ENCODE results near the gene ERICH3. TPM values are rescaled to one million over a fixed set of nuclear protein-coding genes. Genes with fewer than 3 reads are reported as not detected.

The ERICH3 gene
- total RNA-seq, 1 donor from 2014 or later = 8.1 TPM

DNA sequence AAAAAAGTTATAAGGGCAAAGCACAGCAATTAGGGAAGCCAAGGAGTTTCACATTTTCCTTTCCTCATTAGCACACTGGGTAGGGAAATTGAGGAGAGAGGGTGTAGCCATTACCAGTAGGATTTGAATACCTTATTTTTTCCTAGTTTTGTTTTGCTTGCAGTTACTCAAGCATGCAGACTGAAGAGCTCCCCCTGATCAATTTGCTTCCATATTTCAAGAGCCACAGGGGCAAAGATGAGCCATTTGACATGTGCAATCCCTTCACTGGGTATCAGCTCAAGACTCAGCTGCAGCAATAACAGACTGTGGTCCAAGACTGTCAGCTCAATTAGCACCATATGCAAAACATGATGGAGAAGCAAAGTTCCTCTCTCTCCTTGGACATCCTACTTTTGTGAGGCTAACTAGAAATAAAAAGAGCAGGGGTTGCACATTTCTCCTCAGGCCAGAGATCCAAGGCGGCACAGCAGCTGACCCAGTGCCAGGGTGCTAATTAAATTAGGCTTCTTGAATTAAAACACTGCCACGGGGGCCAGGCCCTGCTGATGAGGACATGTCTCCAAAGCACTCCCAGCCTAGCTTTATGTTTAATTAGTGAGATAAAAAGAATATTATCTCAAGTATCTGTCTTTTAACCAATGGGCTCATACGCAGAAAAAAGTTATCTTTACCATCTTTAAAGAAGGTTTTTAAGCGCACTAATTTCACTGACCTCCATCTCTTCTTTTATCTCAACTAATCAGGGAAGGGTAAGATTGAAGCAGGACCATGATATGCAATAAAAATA lies 124.4 kb downstream of the ERICH3 start:
- TF ChIP-seq, protein P1, sequence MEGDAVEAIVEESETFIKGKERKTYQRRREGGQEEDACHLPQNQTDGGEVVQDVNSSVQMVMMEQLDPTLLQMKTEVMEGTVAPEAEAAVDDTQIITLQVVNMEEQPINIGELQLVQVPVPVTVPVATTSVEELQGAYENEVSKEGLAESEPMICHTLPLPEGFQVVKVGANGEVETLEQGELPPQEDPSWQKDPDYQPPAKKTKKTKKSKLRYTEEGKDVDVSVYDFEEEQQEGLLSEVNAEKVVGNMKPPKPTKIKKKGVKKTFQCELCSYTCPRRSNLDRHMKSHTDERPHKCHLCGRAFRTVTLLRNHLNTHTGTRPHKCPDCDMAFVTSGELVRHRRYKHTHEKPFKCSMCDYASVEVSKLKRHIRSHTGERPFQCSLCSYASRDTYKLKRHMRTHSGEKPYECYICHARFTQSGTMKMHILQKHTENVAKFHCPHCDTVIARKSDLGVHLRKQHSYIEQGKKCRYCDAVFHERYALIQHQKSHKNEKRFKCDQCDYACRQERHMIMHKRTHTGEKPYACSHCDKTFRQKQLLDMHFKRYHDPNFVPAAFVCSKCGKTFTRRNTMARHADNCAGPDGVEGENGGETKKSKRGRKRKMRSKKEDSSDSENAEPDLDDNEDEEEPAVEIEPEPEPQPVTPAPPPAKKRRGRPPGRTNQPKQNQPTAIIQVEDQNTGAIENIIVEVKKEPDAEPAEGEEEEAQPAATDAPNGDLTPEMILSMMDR (IDR thresholded peaks at IDR 0.05) = no peak
- intact Hi-C loops (cut with DNase I) = no loop called here
- Histone ChIP-seq H3K4me3 (no peak overlapping the region), H3K9me3 (no peaks in the 10 kb centered on the region), H3K27ac (no peak overlapping the region), H3K36me3 (no peaks in the 10 kb centered on the region), H3K27me3 (ENCODE audit: low read depth) (no peaks in the 10 kb centered on the region), H3K4me1 (no peaks in the 10 kb centered on the region)
- ATAC-seq = no peak
- no peak for DNase-seq

GRCh38 chr1:74545821-74546220 lies 127.8 kb downstream of the ERICH3 start:
- Histone ChIP-seq H3K9me3 (no peaks in the 10 kb centered on the region), H3K36me3 (no peaks in the 10 kb centered on the region), H3K4me3 (no peak overlapping the region), H3K4me1 (no peaks in the 10 kb centered on the region), H3K27me3 (ENCODE audit: low read depth) (no peaks in the 10 kb centered on the region), H3K27ac (no peak overlapping the region)
- DNase-seq (no peak), ATAC-seq (no peak)
- TF ChIP-seq, protein P1 (IDR thresholded peaks at IDR 0.05) = no peak
- intact Hi-C loops (cut with DNase I) = no loop called here

- Histone ChIP-seq H3K27me3 (ENCODE audit: low read depth) (no peaks in the 10 kb centered on the region), H3K27ac (no peak overlapping the region), H3K9me3 (no peaks in the 10 kb centered on the region), H3K4me3 (no peak overlapping the region), H3K4me1 (no peaks in the 10 kb centered on the region), H3K36me3 (no peaks in the 10 kb centered on the region)
- intact Hi-C loops (cut with DNase I) = no loop called here
- DNase-seq (no peak), ATAC-seq (no peak)
- TF ChIP-seq, protein P1 (IDR thresholded peaks at IDR 0.05) = no peak
These were observed 139.4 kb downstream of the ERICH3 start for GRCh38 chr1:74534241-74534640.

DNA sequence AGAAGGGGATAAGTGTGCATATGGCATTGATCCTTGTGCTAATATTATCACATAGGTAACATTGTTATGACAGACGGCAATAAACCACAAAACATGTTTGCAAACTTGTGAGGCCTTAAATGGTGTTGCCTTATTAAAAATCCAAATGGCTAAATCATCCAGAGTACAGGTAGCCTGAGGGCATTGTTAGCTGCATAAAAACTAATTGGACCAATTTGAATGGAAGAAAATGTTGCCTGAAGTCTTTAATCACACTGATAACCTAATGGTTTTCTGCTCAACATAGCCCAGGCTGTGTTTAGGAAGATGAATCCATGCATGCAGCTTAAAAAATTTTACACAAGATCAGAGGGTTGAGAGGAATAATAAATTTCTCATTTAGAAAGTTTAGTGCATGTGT lies 141.8 kb downstream of the ERICH3 start:
- intact Hi-C loops (cut with DNase I) = no loop called here
- DNase-seq = no peak
- Histone ChIP-seq H3K27me3 (ENCODE audit: low read depth) (no peaks in the 10 kb centered on the region), H3K36me3 (no peaks in the 10 kb centered on the region), H3K4me1 (no peaks in the 10 kb centered on the region), H3K9me3 (no peaks in the 10 kb centered on the region), H3K4me3 (no peak overlapping the region), H3K27ac (no peak overlapping the region)
- no peak for ATAC-seq
- TF ChIP-seq, protein P1 (IDR thresholded peaks at IDR 0.05) = no peak

DNA sequence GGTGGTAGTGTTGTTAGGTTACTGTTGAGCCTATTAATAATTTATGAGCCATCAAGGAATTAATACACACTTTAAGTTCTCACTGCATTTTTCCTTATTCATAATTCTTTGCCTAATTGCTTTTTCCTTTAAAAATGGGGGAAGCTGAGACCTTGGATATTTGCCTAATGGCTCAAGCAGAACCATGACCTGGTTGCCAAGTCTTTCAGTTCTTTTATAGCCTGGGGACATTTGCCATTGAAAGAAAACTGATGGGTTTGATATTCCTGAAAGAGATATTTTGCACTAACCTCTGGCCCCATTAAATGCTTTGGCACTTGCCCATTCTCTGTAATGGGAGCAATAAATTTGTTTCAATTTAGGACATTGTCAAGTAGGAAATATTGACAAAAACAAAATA lies 142.7 kb downstream of the ERICH3 start:
- Histone ChIP-seq H3K36me3 (no peaks in the 10 kb centered on the region), H3K27ac (no peak overlapping the region), H3K9me3 (no peaks in the 10 kb centered on the region), H3K4me1 (no peaks in the 10 kb centered on the region), H3K27me3 (ENCODE audit: low read depth) (no peaks in the 10 kb centered on the region), H3K4me3 (no peak overlapping the region)
- DNase-seq = no peak
- intact Hi-C loops (cut with DNase I) = no loop called here
- TF ChIP-seq, protein P1 (IDR thresholded peaks at IDR 0.05) = no peak
- ATAC-seq = no peak
